HG03342 (cell line): Measurements from ENCODE around the gene EXOC7.

Source experiments
- ATAC-seq: cut with Tn5 transposase; IDR thresholded peaks from one replicate; pipeline ENCODE4 v1.9.1; 2021; ENCODE audit warnings: mild to moderate bottlenecking, moderate library complexity; ENCODE audit not compliant: unreplicated experiment

Gene EXOC7

DNA sequence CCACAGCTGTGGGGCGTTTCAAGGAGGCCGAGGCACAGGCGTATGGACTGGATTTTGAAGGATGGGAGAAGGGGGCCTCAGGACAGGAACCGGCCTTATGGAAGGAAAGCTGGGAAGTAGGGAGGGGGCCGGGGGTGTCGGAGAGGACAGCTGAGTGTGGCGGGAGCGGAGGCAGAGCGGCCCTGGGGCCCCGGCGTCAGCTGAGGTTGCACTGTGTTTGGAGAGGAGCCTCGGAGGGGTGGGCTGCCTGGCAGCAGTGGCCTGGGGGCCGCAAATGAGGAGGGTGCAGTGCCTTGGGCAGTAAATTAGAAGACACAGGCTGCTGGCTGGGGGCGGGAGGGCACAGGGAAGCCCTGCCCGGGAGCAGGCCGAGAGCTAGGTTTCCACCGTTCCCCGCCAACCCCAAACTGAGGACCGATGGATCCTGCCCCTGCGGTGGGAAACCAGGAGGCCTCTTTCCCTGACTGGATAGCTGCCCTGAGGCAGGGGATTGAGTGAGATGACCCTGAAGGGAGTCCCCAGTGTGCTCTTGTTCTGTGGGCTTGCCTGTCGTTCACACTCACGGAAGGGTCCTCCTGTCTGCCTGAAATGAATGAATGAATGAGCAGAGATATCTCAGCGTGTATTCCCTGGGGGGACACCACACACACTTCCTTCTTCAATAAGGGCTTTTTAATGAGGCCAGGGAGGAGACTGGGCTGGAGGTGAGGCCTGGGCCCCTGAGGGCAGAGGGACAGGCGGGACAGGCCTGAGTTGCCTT is 19.0 kb upstream of the EXOC7 start:
- no peak for ATAC-seq

DNA sequence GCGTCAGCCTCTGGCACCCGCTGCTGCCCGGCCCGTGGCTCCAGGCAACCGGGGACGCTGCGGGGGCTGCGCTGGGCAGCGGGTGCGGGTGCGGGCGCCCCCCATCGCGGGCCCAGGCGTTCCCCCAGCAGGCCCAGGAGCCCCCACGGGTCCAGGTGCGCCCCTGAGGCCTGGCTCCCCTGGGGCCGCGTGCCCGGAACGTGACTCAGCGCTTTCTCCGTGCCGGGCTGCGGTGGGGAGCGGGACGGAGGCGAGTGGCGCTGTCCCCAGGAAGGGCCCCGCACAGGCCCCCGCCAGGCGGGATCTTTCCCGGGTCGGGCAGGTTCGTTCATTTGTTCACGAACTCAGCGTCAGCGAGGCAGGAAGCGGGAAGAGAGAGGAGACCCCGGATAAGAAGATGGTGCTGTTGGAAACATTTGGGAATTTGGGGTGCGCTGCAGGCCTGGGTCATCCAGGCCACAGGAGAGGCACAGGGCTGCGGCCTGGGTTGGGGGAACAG is 18.4 kb upstream of the EXOC7 start:
- ATAC-seq, result peak; percentile 19

DNA sequence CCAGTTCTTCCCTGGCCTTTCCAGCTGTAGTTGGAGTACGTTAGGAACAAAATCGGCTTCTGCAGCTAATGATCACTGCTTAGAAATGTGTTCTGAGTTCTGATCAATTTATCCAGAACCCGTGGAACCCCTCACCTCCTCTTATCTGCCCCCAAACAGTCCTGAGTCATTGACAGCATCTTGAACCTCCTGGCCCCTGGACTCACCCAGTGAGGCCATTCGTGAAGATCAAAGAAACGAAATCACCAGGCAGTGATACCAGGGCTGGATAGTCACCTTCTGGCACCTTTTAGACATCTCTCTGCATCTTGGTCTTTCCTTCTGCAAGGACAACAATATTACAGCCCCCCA is 17.0 kb upstream of the EXOC7 start:
- ATAC-seq, result no peak

DNA sequence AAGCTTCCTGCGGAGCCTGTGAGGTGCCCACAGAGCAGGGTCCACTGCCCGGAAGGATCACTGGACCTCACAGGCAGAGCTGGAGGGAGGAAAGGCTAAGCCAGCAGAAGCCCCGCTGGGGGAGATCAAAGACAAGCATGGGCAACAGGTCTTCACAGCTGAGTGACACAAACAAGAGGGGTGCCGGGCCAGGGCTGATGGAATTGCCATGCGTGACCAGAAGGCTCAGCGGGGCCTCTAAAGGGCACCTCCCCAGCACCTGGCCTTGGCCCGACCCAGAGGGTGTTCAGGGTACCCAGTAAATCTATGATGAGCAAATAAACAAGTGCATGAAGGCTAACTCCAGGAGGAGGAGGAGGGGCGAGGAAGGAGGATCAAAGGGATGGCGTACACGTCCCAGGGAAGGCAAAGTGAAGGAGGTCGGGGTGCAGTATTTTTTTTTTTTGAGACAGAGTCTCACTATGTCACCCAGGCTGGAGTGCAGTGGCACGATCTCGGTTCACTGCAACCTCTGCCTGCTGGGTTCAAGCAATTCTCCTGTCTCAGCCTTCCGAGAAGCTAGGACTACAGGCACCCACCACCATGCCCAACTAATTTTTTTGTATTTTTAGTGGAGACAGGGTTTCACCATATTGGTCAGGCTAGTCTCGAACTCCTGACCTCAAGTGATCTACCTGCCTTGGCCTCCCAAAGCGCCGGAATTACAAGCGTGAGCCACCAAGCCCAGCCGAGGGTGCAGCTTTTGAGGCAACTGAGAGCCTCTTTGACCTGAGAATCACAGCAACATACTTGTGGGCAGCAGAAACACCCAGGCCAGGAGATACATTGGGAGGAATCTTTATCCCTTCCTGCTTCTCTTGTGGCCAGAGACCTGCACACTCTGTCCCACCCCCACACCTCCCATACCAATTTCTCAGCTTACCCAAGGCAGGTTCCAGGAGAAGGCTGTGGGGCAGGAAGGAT is 16.1 kb upstream of the EXOC7 start:
- ATAC-seq, result no peak

DNA sequence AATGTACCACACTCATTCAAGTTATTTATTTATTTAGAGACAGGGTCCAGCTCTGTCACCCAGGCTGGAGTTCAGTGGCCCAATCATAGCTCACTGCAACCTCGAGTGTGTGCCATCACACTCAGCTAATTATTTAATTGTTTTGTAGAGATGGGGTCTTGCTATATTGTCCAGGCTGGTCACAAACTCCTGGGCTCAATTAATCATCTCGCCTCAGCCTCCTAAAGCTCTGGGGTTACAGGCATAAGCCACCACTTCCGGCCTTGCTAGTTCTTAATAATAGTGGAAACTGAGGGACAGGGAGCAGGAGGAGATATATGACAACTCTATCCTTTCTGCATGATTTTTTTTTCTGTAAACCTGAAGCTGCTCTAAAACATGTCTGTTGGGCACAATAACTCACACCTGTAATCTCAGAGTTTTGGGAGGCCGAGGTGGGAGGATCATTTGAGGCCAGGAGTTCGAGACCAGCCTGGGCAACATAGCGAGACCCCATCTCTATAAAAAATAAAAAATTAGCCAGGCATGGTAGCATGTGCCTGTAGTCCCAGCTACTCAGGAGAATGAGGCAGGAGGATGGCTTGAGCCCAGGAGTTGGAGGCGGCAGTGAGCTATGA is 11.7 kb upstream of the EXOC7 start:
- no peak for ATAC-seq

DNA sequence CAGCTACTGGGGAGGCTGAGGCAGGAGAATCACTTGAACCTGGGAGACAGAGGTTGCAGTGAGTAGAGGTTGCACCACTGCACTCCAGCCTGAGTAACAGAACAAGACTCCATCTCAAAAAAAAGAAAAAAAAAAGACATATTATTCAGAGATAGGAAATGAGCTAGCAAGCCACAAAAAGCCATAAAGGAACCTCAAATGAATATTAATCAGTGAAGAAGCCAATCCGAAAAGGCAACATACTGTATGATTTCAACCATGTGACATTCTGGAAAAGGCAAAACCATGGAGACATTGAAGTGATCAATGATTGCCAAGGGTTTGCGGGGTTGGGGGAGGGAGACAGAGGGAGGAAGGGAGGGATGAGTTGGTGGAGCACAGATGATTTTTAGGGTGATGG is 8.4 kb upstream of the EXOC7 start:
- no peak for ATAC-seq

DNA sequence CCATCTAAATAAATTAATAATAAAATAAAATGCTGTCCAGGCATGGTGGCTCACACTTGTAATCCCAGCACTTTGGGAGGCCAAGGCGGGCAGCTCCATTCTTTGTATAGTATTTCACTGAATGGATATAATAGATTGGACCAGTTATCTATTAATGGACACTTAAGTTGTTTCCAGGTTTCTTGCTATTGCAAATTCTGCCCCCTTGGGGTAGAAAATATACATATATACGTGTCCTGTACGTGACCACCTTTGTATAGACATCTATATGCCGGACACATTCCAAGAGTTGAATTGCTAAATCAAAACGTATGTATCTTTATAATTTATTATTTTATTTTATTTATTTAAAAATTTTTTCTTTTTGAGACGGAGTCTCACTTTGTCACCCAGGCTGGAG is 3.9 kb upstream of the EXOC7 start:
- no peak for ATAC-seq

DNA sequence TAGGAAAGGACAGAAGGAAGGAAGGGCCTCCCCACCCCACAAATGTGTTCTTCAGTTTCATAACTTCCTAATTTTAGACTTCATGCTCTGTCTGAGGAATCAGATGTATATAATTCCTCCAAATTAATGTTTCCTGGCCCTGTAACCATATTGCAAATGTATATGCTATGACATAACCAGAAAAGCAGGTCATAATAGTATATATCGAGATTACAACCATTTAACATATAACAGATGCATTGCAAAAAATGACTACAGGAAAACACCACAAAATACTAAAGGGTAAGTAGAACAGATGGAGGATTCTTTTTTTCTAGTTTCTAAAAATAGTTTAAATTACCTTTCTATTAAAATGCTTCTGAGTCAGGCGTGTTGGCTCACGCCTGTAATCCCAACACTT is 3.1 kb upstream of the EXOC7 start:
- ATAC-seq, result no peak

DNA sequence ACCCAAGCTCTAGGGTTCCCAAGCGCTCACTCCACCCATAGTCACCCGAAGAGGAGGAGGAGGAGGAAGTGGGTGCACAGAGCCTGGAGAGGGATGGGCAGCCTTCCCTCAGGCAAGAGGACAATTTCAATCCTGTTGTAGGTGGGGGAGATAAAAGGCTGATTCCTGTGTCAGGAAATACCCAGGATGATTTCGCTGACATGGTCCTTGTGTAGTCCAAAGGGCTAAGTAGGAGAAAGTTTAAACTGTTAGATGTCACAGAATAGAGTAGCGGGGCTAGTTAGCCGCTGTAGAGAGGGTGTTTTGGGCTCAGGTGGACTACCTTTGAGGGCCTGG is 1.3 kb upstream of the EXOC7 start:
- no peak for ATAC-seq

DNA sequence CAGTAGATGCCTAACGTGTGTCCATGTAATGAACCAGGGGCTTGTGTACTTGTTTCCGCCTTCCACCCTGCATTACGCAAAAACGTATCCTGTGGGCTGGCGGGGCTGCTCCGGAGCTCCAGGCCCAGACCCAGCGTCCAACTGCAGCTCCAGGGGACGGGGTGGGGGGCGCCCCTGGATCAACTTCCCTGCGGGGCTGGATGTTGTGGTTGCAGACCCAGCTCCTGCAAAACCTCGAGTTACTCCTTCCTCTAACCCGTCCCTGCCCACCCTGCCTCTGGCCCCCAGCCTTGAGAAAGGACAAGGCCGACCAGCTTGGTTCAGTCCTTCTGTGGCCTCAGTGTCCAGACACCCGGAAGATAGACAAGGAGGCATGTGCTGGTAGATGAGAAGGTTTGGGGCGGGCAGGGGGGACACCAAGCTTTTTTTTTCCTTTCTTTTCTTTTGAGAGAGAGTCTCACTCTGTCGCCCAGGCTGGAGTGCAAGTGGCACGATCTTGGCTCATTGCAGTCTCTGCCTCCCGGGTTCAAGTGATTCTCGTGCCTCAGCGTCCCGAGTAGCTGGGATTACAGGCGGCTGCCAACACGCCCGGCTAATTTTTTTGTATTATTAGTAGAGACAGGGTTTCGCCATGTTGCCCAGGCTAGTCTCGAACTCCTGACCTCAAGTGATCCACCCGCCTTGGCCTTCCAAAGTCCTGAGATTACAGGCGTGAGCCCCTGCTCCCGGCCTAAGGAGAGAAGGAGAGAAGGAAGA is 731 bp upstream of the EXOC7 start:
- no peak for ATAC-seq

DNA sequence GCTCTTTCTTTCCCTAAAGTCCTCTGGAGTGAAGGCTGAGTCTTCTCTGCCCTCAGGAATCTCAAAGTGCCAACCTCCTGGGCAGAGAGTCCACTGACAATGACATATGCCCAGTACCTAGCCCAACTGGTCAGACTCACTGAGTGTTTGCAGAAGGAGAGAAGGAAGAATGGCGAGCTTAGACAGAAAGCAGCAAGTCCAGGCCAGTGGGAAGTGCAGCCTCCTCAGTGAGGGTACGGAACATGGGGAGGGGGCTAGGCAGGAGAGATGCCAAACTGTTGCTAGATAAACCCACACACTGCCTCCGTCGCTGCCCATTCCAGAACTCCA is 678 bp downstream of the EXOC7 start:
- no peak for ATAC-seq

DNA sequence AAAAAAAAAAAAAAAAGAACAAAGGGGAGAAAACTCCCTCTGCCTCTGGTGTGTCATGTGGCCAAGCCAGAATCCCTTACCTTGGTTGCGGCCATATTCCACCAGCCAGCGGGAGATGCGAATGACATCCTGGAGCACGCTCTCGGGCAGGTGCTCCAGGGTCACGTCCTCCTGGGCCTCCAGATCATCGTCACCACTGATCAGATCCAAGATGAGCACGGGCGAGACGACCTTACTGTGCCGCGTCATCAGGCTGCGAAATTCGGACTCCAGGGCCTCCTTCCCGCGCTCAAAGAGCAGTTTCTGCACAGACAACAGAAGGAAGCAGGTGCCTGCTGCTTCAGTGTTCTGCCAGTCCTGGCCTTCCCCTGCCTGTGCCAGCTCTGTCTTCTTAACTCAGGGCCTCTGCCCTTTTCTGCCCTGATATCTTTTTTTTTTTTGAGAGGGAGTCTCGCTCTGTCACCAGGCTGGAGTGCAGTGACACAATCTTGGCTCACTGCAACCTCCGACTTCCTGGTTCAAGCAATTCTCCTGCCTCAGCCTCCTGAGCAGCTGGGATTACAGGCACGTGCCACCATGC is 5.8 kb downstream of the EXOC7 start:
- ATAC-seq, result no peak

DNA sequence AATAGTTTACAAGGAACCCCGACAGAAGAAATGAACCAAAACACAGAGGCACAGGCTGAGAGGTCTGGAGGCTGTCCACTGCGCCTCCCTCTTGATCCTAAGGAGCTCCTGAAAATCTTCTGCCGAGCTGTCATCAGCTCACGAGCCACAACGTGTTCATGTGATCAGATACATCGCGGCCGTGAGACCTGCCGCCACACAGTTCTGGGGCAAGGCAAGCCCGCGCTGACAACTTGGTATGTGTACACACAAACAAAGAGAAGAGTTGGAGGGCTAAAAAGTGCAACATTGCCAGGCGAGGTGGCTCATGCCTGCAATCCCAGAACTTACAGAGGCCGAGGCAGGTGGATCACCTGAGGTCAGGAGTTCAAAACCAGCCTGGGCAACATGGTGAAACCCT is 7.6 kb downstream of the EXOC7 start:
- ATAC-seq, result no peak

DNA sequence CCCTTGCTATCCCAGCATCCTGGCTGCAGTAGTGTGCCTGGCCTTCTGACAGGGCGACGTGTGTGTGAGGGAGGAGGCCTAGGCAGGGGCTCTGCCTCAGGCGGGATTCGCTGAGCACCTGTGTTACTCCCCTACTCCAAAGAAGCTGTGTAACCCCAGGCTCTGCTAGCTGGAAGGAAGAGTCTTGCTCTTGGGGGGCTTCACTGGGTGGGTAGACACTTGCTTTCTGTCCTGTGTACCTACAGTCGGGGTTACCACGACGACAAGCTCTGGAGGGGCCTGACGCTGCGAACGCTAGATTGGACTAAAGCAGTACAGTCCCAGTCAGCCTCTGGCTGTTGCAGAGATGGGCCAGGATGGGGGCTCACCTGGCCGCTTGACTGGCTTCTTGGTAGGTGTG is 9.5 kb downstream of the EXOC7 start:
- no peak for ATAC-seq

DNA sequence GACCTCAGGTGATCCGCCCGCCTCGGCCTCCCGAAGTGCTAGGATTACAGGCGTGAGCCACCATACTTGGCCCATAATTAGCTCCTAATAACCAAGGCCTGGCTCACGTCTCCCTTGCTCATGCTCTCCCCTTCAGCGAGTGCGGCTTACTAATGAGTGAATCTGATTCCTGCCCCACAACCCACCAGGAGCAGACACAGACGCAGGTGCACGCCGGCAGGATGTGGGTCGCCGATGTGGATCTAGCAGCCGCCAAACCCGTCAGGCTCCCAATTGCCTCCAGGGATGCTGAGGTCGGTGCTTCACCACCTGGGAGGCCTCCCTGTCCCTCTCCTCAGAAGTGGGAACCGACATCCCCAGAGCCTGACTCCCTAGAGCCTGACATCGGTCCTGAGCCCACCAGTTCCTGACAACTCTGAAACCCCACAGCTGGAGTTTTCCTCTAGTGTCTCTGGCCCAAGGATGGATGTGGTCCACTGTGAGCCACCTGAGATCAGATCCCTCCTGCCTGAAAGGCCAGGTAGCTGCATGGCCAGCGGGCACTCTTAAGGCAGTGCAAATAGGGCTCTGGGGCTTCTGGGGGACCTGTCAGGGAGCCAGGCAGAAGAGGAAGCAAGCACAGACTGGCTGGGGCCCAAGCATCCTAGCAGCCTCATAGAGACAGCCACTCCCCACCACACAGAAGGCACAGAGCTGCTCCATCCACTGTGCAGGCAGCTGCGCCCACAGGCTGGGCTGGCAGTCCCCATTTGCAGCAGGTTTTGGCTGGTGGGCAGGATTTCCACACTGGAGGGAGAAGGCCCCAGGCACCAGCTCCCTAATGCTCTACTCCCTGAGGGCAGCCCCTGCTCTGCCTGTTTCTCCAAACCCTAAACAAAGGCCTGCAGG is 10.8 kb downstream of the EXOC7 start:
- no peak for ATAC-seq

DNA sequence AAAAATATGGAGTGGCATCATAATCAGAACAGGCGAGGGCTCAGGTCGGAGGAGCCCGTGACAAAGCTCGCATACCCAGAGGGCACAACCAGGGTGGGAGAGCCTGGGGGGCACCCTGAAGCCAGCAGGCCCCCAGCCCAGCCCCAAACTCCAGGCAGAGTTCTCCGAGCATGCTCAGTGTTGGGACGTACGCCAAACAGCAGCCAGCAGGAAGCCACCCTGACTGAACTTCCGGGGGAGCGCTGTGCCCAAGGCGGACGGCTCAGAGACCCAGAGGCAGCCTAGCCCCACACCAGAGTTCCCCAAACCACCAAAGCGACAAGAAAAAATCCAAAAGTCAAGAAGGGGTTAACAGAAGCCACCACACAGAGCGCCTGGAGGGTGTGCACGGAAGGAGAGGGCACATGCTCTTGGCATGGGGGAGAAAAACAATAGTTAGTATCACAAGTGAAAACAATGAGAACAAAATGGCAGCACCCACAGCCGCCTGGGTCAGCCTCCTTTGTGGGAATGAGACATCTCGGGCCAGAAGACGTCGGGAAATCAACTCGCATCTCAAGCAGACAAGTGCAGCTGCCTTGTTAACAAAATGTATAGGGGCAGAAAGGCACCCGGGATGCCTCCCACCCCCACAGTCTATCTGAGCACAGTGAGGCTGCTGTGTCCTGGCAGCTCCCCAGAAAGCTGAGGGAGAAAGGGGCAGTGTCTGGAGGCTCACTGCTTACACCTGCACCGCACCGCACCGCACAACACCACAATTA is 11.9 kb downstream of the EXOC7 start:
- ATAC-seq, result no peak

DNA sequence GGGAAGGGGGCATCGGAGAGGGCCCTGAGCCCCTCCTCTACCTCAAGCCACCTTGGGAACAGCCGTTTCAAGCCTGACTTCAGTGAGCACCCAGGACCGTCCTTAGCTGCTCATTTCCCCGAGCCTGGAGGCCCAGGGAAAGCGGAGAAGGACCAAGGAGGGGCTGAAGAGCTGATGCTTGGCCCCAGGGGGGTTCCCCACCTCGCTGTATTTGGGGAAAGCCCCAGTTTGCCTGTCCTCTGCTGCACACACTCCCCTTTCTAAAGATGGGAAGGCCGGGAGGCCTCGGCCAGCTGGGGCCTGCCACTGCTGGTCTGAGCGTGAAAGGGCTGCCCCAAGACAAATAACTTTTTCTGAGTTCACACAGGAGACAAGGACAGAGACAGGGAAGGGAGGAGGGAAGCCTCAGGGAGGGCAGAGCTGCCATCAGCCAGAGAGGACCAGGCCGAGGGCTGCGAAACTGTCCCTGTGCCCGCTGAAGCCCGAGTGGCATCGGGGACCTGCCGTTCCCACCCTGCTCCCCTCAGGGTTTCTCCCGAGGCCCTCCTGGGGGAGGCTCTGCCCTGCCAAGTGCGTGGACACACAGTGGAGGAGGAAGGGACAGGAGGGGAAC is 13.0 kb downstream of the EXOC7 start:
- ATAC-seq, result no peak

DNA sequence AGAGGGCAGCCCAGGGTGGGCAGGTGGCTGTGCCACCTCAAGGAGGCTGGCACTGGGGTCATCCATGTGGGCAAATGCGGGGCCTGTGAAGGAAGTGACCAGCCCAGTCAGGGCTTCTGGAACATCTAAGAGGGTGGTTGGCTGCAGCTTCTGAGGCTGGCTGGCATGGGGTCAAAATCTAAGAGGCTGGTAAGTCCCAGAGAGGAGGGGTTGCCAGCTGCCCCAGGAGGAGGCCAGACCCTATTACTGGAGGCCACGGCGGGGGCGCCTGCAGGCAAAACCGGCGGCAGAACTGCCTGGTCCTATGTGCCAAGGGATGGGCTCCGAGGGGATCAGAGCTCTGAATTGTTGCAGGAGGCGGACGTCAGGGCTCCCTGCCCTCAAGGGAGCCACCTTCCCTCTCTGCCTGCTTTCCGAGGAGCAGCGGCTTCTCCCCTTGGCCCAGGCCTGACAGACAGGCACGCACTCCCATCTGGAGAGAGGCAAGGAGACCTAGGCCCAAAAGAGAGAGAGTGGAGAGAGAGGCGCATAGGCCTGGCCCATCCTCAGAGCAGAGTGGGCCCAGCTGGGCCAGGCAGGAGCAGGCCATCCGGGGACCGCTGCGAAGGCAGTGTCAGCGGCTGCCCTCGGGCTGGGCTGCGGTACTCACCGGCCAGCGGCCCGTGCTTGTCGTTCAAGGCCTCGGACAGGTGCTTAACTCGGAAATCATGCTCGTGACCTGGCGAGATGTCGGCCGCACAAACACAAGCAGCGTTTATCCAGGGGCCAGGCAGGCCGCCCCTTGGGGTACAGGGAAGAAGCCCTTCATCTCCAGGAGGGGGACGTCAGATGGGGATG is 13.7 kb downstream of the EXOC7 start:
- no peak for ATAC-seq
